Ascending aorta (tissue), 2 donors: ENCODE results near the gene CPA1. TPM values are rescaled to one million over a fixed set of nuclear protein-coding genes. Genes with fewer than 3 reads are reported as not detected.

Experiments used
- DNase-seq, 2 donors: peaks; one replicate each; pipeline ENCODE4 v3.0.0-alpha.2; 2019; ENCODE audit warnings: low spot score in 2 of 2
- H3K27ac ChIP-seq, 2 donors: fragments of 200-600 bp; sonication (generic); one replicate each; pipeline ENCODE4 v1.5.1; 2016 to 2017; ENCODE audit warnings: mild to moderate bottlenecking in 1 of 2
- H3K27me3 ChIP-seq: fragments of 200-600 bp; sonication (generic); one replicate; pipeline ENCODE4 v1.5.1; 2017
- H3K36me3 ChIP-seq, 2 donors: fragments of 200-600 bp; sonication (generic); one replicate each; pipeline ENCODE4 v1.5.1; 2016
- H3K4me1 ChIP-seq, 2 donors: fragments of 200-600 bp; sonication (generic); one replicate each; pipeline ENCODE4 v1.5.1; 2016 to 2017; ENCODE audit warnings: mild to moderate bottlenecking in 1 of 2
- H3K4me3 ChIP-seq, 2 donors: fragments of 200-600 bp; sonication (generic); one replicate each; pipeline ENCODE4 v1.5.1; 2016 to 2017; ENCODE audit warnings: mild to moderate bottlenecking in 1 of 2
- H3K9me3 ChIP-seq, 2 donors: fragments of 200-600 bp; sonication (generic); one replicate each; pipeline ENCODE4 v1.5.1; 2016
- intact Hi-C: fragments of 100-400 bp; cut with DNase I; formaldehyde crosslinking; loops from one replicate; pipeline ENCODE4 v1.15.1; 2023
- total RNA-seq: library from RNA; depleted of rRNA; stranded (reverse); fragments of >200 nt; gene quantifications from one replicate; pipeline ENCODE4 v1.1.0, GENCODE V29; 2016
- TF ChIP-seq, protein P1 (sequence below), 3 experiments: fragments of 200-600 bp in 2 of 3; fragments of 450-650 bp in 1 of 3; sonication (generic) in 2 of 3; IDR thresholded peaks; one replicate each; pipeline ENCODE4 v1.5.1; 2016 to 2019; ENCODE audit warnings: antibody characterized with exemption in 3 of 3, mild to moderate bottlenecking in 1 of 3, moderate library complexity in 1 of 3

Gene CPA1
- total RNA-seq, 1 donor from 2014 or later: not detected

DNA sequence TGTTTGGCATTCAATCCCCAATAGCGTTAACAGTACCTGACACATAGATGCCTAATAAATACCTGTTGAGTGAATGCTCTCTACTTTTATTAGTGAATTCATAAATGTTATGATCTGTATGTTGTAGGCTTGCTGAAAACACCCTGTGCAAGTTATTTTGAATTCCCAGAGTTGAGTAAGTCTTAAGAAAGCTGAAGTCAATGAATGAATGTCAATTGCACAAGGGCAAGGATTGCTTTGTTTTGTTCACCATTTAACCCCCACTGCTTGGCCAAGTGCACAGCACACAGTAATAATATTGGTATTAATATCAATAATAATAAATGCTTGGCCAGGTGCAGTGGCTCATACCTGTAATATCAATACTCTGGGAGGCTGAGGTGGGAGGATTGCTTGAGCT is 10.2 kb downstream of the CPA1 start:
- no peak for DNase-seq
- Histone ChIP-seq H3K9me3 (no peaks in the 10 kb centered on the region), H3K4me3 (no peak overlapping the region), H3K36me3 (no peaks in the 10 kb centered on the region), H3K27ac (no peak overlapping the region), H3K27me3 (no peaks in the 10 kb centered on the region), H3K4me1 (peaks cover 0 to 6% of the 10 kb centered on the region in 2 donors)
- TF ChIP-seq, protein P1, sequence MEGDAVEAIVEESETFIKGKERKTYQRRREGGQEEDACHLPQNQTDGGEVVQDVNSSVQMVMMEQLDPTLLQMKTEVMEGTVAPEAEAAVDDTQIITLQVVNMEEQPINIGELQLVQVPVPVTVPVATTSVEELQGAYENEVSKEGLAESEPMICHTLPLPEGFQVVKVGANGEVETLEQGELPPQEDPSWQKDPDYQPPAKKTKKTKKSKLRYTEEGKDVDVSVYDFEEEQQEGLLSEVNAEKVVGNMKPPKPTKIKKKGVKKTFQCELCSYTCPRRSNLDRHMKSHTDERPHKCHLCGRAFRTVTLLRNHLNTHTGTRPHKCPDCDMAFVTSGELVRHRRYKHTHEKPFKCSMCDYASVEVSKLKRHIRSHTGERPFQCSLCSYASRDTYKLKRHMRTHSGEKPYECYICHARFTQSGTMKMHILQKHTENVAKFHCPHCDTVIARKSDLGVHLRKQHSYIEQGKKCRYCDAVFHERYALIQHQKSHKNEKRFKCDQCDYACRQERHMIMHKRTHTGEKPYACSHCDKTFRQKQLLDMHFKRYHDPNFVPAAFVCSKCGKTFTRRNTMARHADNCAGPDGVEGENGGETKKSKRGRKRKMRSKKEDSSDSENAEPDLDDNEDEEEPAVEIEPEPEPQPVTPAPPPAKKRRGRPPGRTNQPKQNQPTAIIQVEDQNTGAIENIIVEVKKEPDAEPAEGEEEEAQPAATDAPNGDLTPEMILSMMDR (IDR thresholded peaks at IDR 0.05): no peak
- intact Hi-C loops: no loop called here

DNA sequence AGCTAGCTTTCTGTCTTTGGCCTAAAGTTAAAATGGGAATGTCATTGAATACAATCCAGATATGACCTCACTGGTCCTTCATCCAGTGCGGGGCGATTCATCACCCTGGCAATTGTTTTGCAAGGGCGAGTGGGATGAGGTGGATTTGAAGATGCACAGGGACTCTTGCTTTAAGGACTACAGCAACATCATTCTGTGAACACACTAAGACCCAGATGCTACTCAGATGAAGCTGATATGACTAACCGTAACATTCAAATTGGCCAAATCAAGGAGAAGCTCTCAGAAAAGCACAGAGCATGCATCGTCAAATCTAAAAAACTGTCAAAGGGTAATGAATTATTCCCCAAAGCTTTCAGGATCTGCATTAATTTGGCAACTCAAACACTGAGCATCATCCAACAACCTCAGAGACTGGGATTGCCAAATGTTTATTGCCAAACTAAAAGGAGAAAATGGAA is 12.8 kb downstream of the CPA1 start:
- Histone ChIP-seq H3K36me3 (no peaks in the 10 kb centered on the region), H3K4me3 (no peak overlapping the region), H3K4me1 (peaks cover 0 to 9% of the 10 kb centered on the region in 2 donors), H3K27me3 (no peaks in the 10 kb centered on the region), H3K9me3 (no peaks in the 10 kb centered on the region), H3K27ac (peak overlapping the region; percentile 32 to 60)
- DNase-seq: no peak
- intact Hi-C loops: no loop called here
- TF ChIP-seq, protein P1 (IDR thresholded peaks at IDR 0.05): no peak

DNA sequence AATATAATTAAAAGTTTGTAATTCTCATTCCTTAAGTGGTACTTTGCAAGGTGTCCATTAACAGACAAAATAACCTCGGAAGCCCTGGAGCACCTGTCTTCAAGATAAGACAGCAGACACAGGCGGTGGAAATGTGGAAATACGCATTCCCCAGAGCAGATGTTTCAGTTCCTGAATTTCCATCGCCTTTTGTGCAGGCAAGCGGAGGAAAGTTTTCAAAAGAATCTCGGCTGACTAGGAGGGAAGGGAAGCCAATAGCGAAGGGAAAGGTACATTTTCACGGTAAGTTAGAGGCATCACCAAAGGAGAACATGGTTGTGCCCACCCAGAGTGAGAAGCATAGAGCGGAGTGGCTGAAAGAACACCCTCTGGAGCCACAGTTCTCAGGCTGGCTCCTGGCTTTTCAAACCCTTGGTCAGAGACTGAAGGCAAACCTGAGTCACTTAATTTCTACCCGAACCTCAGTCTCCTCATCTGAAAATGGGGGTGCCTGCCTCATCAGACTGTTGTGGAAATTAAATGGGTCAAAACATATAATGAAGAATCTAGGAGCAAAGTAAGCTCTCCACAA is 13.6 kb downstream of the CPA1 start:
- Histone ChIP-seq H3K27ac (peak overlapping the region; percentile 32), H3K9me3 (no peaks in the 10 kb centered on the region), H3K4me1 (peaks cover 0 to 9% of the 10 kb centered on the region in 2 donors), H3K36me3 (no peaks in the 10 kb centered on the region), H3K4me3 (no peak overlapping the region), H3K27me3 (no peaks in the 10 kb centered on the region)
- no peak for DNase-seq
- intact Hi-C loops: no loop called here
- TF ChIP-seq, protein P1 (IDR thresholded peaks at IDR 0.05): no peak

DNA sequence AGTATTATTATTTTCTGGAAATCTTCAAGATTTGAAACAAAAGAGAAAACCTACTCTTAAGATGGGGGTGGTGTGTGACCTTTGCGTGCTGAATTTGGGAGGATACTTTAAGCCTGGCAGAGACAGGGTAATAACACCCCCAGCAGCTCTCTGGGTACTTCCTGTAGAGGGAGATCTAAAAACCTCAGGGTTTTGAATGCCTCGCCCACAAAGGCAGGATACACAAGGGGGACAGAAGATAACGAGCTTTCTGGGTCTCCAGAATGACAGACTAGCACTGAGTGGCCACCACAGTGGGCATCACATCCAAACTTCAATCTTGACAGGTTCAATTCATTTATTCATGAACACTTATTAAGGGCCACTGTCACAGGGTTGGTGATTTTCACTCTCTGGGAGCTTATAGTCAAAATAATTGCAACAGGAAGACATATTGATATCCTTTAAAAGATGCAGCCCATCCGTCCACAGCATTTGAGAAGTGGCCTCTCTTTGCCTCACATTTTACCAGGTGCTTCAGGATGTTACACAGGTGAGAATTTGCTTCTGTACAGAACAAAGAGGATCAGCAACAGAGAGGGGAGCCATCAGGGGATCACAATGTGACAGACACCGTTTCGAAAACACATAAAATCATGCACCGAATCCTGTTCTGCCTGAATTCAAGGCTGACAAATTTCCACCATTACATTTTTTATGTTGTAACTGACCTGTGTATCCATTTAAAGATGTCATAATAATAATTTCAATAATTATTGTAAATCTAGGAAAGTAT is 14.3 kb downstream of the CPA1 start:
- TF ChIP-seq, protein P1 (IDR thresholded peaks at IDR 0.05): no peak
- intact Hi-C loops: loop anchor here (5.0 kb wide), 3 partner anchors 32 to 117 kb away; partner anchors contain the start of gene CEP41

DNA sequence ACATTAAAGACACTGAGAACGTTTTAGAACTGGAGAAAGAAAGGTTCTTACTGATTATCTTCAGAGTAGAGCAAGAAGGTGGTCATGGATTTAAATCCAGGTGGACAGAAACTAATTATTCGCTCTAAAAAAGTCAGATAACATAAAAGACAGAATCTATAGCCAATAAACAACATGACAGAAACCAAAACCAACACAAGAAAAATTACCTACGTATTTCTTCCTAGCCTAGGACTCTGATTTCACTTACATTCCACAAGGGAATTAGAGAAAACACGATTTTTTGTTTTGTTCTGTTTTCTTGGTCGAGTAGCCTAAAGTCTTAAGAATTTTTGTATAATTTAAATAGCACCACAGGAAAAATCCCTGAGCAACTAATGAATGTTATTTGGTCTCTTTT is 15.1 kb downstream of the CPA1 start:
- no peak for DNase-seq
- peaks cover 0 to 9% of the 10 kb centered on the region in 2 donors for H3K4me1 ChIP-seq
- no peaks in the 10 kb centered on the region for H3K9me3 ChIP-seq
- H3K27me3 ChIP-seq: no peaks in the 10 kb centered on the region
- TF ChIP-seq, protein P1 (IDR thresholded peaks at IDR 0.05): no peak
- intact Hi-C loops: loop anchor here (5.0 kb wide), 3 partner anchors 33 to 118 kb away; partner anchors contain the start of gene CEP41
- H3K4me3 ChIP-seq: peak overlapping the region in 1 of 2 donors; percentile 42
- H3K36me3 ChIP-seq: no peaks in the 10 kb centered on the region
- H3K27ac ChIP-seq: peak overlapping the region; percentile 61 to 70

More for the DNA sequence above, 14.3 kb downstream of the CPA1 start:
- Histone ChIP-seq H3K4me3 (no peak overlapping the region), H3K27ac (peak overlapping the region; percentile 32 to 61), H3K36me3 (no peaks in the 10 kb centered on the region), H3K4me1 (peaks cover 0 to 9% of the 10 kb centered on the region in 2 donors), H3K27me3 (no peaks in the 10 kb centered on the region), H3K9me3 (no peaks in the 10 kb centered on the region)
- DNase-seq: no peak
